ENCODE data around the gene GPR132. TPM values are rescaled to one million over a fixed set of nuclear protein-coding genes. Genes with fewer than 3 reads are reported as not detected.

The GPR132 gene
- total RNA-seq, 1 donor from 2014 or later: 1.0 TPM

DNA sequence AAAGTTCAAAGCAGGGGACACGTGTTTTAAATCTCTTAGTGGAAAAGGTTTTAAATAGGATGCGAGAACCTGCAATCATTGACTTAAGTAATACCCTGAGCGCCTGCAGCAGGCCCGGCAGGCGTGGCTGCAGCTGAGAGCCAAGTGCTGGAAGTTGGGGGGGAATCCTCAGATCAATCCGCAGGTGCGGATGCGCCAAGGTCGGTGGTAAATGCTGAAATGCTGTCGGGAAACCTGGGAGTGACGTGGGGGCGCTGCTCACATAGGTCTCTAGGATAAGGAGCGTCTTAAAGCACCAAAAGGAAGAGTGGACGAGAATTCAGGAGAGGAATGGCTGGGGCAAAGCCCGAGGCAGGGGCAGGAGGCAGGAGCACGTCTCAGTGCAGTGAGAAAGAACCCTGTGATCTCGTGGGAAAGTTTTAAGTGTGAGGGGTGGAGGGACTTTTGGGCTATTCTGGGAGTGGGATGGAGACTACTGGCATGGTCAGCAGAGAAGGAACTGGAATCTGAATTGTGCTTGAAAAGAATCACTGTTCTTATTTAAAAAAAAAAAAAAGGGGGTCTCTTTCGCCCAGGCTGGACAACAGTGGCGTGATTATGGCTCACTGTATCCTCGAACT, 43.5 kb downstream of the GPR132 start:
- Histone ChIP-seq H3K27ac (replicated peaks) (peak overlapping the region; percentile 87), H3K9me3 (replicated peaks) (no peaks in the 10 kb centered on the region), H3K36me3 (no peaks in the 10 kb centered on the region), H3K4me3 (peak overlapping the region; percentile 94), H3K4me1 (peaks cover 35% of the 10 kb centered on the region), H3K27me3 (ENCODE audit: low read depth) (no peaks in the 10 kb centered on the region)
- intact Hi-C loops (cut with micrococcal nuclease): no loop called here
- TF ChIP-seq, protein P1, sequence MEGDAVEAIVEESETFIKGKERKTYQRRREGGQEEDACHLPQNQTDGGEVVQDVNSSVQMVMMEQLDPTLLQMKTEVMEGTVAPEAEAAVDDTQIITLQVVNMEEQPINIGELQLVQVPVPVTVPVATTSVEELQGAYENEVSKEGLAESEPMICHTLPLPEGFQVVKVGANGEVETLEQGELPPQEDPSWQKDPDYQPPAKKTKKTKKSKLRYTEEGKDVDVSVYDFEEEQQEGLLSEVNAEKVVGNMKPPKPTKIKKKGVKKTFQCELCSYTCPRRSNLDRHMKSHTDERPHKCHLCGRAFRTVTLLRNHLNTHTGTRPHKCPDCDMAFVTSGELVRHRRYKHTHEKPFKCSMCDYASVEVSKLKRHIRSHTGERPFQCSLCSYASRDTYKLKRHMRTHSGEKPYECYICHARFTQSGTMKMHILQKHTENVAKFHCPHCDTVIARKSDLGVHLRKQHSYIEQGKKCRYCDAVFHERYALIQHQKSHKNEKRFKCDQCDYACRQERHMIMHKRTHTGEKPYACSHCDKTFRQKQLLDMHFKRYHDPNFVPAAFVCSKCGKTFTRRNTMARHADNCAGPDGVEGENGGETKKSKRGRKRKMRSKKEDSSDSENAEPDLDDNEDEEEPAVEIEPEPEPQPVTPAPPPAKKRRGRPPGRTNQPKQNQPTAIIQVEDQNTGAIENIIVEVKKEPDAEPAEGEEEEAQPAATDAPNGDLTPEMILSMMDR (IDR thresholded peaks at IDR 0.05; ENCODE audit: borderline replicate concordance): no peak
- DNase-seq: no peak

DNA sequence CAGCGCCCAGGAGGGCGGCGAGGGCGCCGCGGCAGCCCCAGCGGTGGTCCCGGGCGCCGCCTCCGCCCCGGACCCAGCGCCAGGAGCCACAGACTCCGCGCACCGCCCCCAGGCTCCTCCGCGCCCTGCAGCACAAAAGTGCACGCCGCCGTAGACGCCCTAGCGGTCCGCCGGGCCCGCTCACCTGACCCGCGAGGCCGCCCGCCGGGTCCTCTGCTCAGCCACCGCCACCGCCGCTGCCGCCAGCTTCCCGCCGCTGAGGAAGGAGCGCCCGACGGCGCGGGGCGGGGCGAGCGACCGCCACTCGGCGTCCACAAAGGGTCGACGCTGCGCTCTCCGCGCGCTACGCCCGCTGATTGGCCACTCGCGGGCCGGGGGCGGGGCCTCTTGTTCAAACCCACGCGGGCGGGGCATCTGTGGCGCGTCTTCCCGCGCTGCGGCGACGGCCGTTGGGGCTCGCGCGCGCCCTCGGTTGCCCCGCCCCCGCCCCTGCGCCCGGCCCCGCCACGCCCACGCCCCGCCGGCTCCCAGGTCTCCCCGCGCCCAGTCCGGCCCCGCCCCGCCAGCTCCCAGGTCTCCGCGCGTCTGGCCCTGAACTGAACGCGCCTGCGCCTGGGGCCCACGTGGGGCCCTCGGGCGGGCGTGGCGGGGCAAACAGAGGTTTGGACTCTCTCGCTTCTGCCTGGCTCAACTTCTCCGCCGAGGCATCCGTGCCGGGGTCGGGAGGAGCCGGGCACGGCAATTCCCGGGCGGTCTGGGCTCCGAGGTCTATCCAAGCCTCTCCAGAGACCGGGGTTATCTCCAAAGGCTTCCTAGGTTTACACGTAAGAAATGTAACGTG, 44.2 kb downstream of the GPR132 start, which contains the start of gene CDCA4:
TSS of gene CDCA4 (minus strand) at position 269 of the 841 bp plus-strand sequence. CDS start 9,154 bp downstream, outside the sequence.
- intact Hi-C loops (cut with micrococcal nuclease): no loop called here
- H3K27ac ChIP-seq (replicated peaks): peak within 1 kb of the TSS; percentile 87
- TF ChIP-seq, protein P1 (IDR thresholded peaks at IDR 0.05; ENCODE audit: borderline replicate concordance): peak; percentile 29
- no peaks in the 10 kb centered on the region for H3K27me3 ChIP-seq (ENCODE audit: low read depth)
- H3K36me3 ChIP-seq: no peaks in the 10 kb centered on the region
- no peaks in the 10 kb centered on the region for H3K9me3 ChIP-seq (replicated peaks)
- H3K4me1 ChIP-seq: peaks cover 35% of the 10 kb centered on the region
- peak within 1 kb of the TSS; percentile 94 for H3K4me3 ChIP-seq
- DNase-seq: peak; percentile 98

GRCh38 chr14:105019861-105020814, 45.1 kb downstream of the GPR132 start:
- H3K9me3 ChIP-seq (replicated peaks): no peaks in the 10 kb centered on the region
- peaks cover 35% of the 10 kb centered on the region for H3K4me1 ChIP-seq
- intact Hi-C loops (cut with micrococcal nuclease): no loop called here
- peak overlapping the region; percentile 94 for H3K4me3 ChIP-seq
- TF ChIP-seq, protein P1 (IDR thresholded peaks at IDR 0.05; ENCODE audit: borderline replicate concordance): no peak
- H3K27me3 ChIP-seq (ENCODE audit: low read depth): no peaks in the 10 kb centered on the region
- no peak for DNase-seq
- no peaks in the 10 kb centered on the region for H3K36me3 ChIP-seq
- peak overlapping the region; percentile 81 for H3K27ac ChIP-seq (replicated peaks)

DNA sequence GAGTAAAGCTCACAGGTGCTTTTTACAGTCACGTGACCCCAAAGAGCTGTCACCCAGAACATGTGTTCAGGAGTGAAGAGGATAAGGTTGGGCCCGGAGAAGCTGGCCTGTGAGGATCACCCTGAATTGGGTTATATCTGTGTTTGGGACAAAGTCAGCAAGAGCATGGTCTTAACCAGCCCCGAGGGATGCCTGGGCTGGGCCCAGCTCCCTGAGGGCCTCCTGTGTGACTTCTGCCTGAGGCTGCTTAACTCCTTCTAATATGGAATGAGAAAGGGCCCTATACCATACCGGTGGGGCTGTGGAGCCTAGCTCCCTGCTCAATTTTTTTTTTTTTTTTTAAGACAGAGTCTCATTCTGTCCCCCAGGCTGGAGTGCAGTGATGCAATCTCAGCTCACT, 46.8 kb downstream of the GPR132 start:
- H3K27me3 ChIP-seq (ENCODE audit: low read depth): no peaks in the 10 kb centered on the region
- intact Hi-C loops (cut with micrococcal nuclease): no loop called here
- DNase-seq: no peak
- H3K9me3 ChIP-seq (replicated peaks): no peaks in the 10 kb centered on the region
- peaks cover 37% of the 10 kb centered on the region for H3K4me1 ChIP-seq
- H3K27ac ChIP-seq (replicated peaks): no peak overlapping the region
- no peaks in the 10 kb centered on the region for H3K36me3 ChIP-seq
- no peak overlapping the region for H3K4me3 ChIP-seq
- TF ChIP-seq, protein P1 (IDR thresholded peaks at IDR 0.05; ENCODE audit: borderline replicate concordance): no peak

- DNase-seq: no peak
- Histone ChIP-seq H3K4me3 (no peak overlapping the region), H3K4me1 (peaks cover 34% of the 10 kb centered on the region), H3K9me3 (replicated peaks) (no peaks in the 10 kb centered on the region), H3K27ac (replicated peaks) (no peak overlapping the region), H3K27me3 (ENCODE audit: low read depth) (no peaks in the 10 kb centered on the region), H3K36me3 (peaks cover 10% of the 10 kb centered on the region)
- TF ChIP-seq, protein P1 (IDR thresholded peaks at IDR 0.05; ENCODE audit: borderline replicate concordance): no peak
- intact Hi-C loops (cut with micrococcal nuclease): no loop called here
Measured at GRCh38 chr14:105015905-105016304, 49.3 kb downstream of the GPR132 start.

Measured in left ventricle myocardium inferior (tissue), 1 donor.